Hepatocyte (in vitro differentiated cells): Measurements from ENCODE around the gene BIK. TPM values are rescaled to one million over a fixed set of nuclear protein-coding genes. Genes with fewer than 3 reads are reported as not detected.
"Not testable (repeated sequence)": the region's sequence is repeated elsewhere in the genome, so short reads cannot be mapped to it uniquely, and the experiment has no call there.

Experiments
- DNase-seq: peaks from one replicate; pipeline ENCODE4 v3.0.0-alpha.2; 2016; ENCODE audit warnings: low spot score
- H2AFZ ChIP-seq: fragments of 200-600 bp; sonication (generic); 2 replicates; pipeline ENCODE4 v1.6.0; 2016; ENCODE audit warnings: antibody characterized with exemption, mild to moderate bottlenecking
- H3K27ac ChIP-seq: fragments of 200-600 bp; sonication (generic); 2 replicates; pipeline ENCODE4 v1.5.1; 2016; ENCODE audit warnings: mild to moderate bottlenecking
- H3K27me3 ChIP-seq: fragments of 200-600 bp; sonication (generic); 2 replicates; pipeline ENCODE4 v1.6.1; 2016
- H3K36me3 ChIP-seq: fragments of 200-600 bp; sonication (generic); replicated peaks from 2 replicates; pipeline ENCODE4 v1.5.1; 2016; ENCODE audit warnings: low read depth; ENCODE audit not compliant: insufficient read depth
- H3K4me1 ChIP-seq: fragments of 200-600 bp; sonication (generic); 2 replicates; pipeline ENCODE4 v1.5.1; 2016; ENCODE audit warnings: mild to moderate bottlenecking, moderate library complexity; ENCODE audit not compliant: insufficient read depth
- H3K4me2 ChIP-seq: fragments of 200-600 bp; sonication (generic); 2 replicates; pipeline ENCODE4 v1.6.0; 2016
- H3K4me3 ChIP-seq: fragments of 200-600 bp; sonication (generic); 2 replicates; pipeline ENCODE4 v1.5.1; 2016; ENCODE audit warnings: mild to moderate bottlenecking
- H3K79me2 ChIP-seq: fragments of 200-600 bp; sonication (generic); 2 replicates; pipeline ENCODE4 v1.6.0; 2017; ENCODE audit warnings: mild to moderate bottlenecking
- H3K9me2 ChIP-seq: fragments of 200-600 bp; sonication (generic); replicated peaks from 2 replicates; pipeline ENCODE4 v1.6.0; 2017; ENCODE audit warnings: mild to moderate bottlenecking; ENCODE audit not compliant: insufficient read depth
- H3K9me3 ChIP-seq: fragments of 200-600 bp; sonication (generic); 2 replicates; pipeline ENCODE4 v1.5.1; 2016; ENCODE audit warnings: low read depth, mild to moderate bottlenecking
- H4K20me1 ChIP-seq: fragments of 200-600 bp; sonication (generic); 2 replicates; pipeline ENCODE4 v1.6.0; 2016; ENCODE audit warnings: mild to moderate bottlenecking; ENCODE audit not compliant: insufficient read depth, poor library complexity, severe bottlenecking
- CTCF ChIP-seq: fragments of 200-600 bp; sonication (generic); IDR thresholded peaks from 2 replicates; pipeline ENCODE4 v1.5.1; 2016; ENCODE audit warnings: antibody characterized with exemption, mild to moderate bottlenecking; ENCODE audit not compliant: poor library complexity
- EZH2 ChIP-seq: fragments of 200-600 bp; sonication (generic); IDR thresholded peaks from 2 replicates; pipeline ENCODE4 v1.6.1; 2016; ENCODE audit warnings: antibody characterized with exemption, mild to moderate bottlenecking, borderline replicate concordance
- EZH2phosphoT487 ChIP-seq: fragments of 200-600 bp; sonication (generic); IDR thresholded peaks from one replicate; pipeline ENCODE4 v1.6.1; 2018; ENCODE audit warnings: antibody characterized with exemption, mild to moderate bottlenecking, low read depth, moderate library complexity; ENCODE audit not compliant: unreplicated experiment, severe bottlenecking
- WGBS: methylation state at CpG from one replicate; pipeline ENCODE4 v1.1.6; 2016; ENCODE audit warnings: low lambda C conversion rate; ENCODE audit errors: missing lambda C conversion rate; 5-methylcytosine and 5-hydroxymethylcytosine counted together
- polyA plus RNA-seq: library from polyadenylated mRNA; unstranded; fragments of >200 nt; fragmentation: Nextera tagmentation; extraction: Ambion mirVana; gene quantifications from 2 replicates; pipeline ENCODE4 v1.2.1, GENCODE V29; 2016
- total RNA-seq: library from RNA; depleted of rRNA; stranded (reverse); fragments of >200 nt; gene quantifications from 2 replicates; pipeline ENCODE4 v1.2.3, GENCODE V29; 2014

The BIK gene
- total and polyA plus RNA-seq, 2 experiments from 2014 or later: 10.6 to 15.5 TPM

GRCh38 chr22:43100225-43100624 is 10.3 kb upstream of the BIK start:
- Histone ChIP-seq H3K27me3 (no peaks in the 10 kb centered on the region), H3K79me2 (no peaks in the 10 kb centered on the region), H4K20me1 (no peaks in the 10 kb centered on the region), H3K9me2 (no peaks in the 10 kb centered on the region), H3K36me3 (no peaks in the 10 kb centered on the region), H3K9me3 (no peaks in the 10 kb centered on the region), H3K4me3 (no peak overlapping the region), H3K4me2 (no peak overlapping the region), H2AFZ (no peak overlapping the region), H3K4me1 (peaks cover 12% of the 10 kb centered on the region), H3K27ac (peak overlapping the region; percentile 69)
- 42% methylated on average over 5 of the region's 5 CpGs for WGBS
- TF ChIP-seq CTCF (no peak), EZH2phosphoT487 (no peak), EZH2 (no peak)
- no peak for DNase-seq

- Histone ChIP-seq H3K4me2 (no peak overlapping the region), H4K20me1 (no peaks in the 10 kb centered on the region), H3K27me3 (no peaks in the 10 kb centered on the region), H3K9me2 (no peaks in the 10 kb centered on the region), H3K4me1 (peaks cover 12% of the 10 kb centered on the region), H3K36me3 (no peaks in the 10 kb centered on the region), H2AFZ (no peak overlapping the region), H3K4me3 (no peak overlapping the region), H3K27ac (no peak overlapping the region), H3K9me3 (no peaks in the 10 kb centered on the region), H3K79me2 (no peaks in the 10 kb centered on the region)
- no peak for TF ChIP-seq CTCF
- no peak for TF ChIP-seq EZH2
- TF ChIP-seq EZH2phosphoT487: no peak
- no peak for DNase-seq
- 60% methylated on average over 7 of the region's 7 CpGs for WGBS
These were observed 9.2 kb upstream of the BIK start for GRCh38 chr22:43101306-43101705.

GRCh38 chr22:43104056-43104625 is 6.4 kb upstream of the BIK start:
- not testable (repeated sequence) for H3K27me3 ChIP-seq, H3K9me2 ChIP-seq, H3K36me3 ChIP-seq, H2AFZ ChIP-seq, H3K79me2 ChIP-seq, H4K20me1 ChIP-seq, H3K9me3 ChIP-seq, H3K4me3 ChIP-seq
- Histone ChIP-seq H3K4me2 (peak overlapping the region; percentile 50), H3K4me1 (peaks cover 12% of the 10 kb centered on the region), H3K27ac (peak overlapping the region; percentile 68)
- TF ChIP-seq EZH2phosphoT487: peak; percentile 99
- DNase-seq: peak; percentile 92
- WGBS: 25% methylated on average over 15 of the region's 15 CpGs

- peaks cover 12% of the 10 kb centered on the region for H3K27me3 ChIP-seq
- not testable (repeated sequence) for H2AFZ ChIP-seq, H3K4me2 ChIP-seq, H3K4me3 ChIP-seq, H4K20me1 ChIP-seq, H3K27ac ChIP-seq, H3K9me3 ChIP-seq, H3K9me2 ChIP-seq, H3K79me2 ChIP-seq, DNase-seq, H3K36me3 ChIP-seq
- peaks cover 13% of the 10 kb centered on the region for H3K4me1 ChIP-seq
- 97% methylated on average over 3 of the region's 3 CpGs for WGBS
These were observed 5.6 kb upstream of the BIK start for GRCh38 chr22:43104950-43105349.
